NB4 (cell line): ENCODE measurements around the gene GPR27.

ENCODE experiments used
- DNase-seq: peaks from one replicate; pipeline ENCODE4 v3.0.0; 2010; ENCODE audit warnings: low read depth
- H3K4me3 ChIP-seq: one replicate; pipeline ENCODE4 v1.5.1; 2011; ENCODE audit warnings: mild to moderate bottlenecking, low read depth, low read length, moderate library complexity
- CTCF ChIP-seq: IDR thresholded peaks from one replicate; pipeline ENCODE4 v1.5.1; 2012; ENCODE audit warnings: low read depth, low read length
- MAX ChIP-seq: IDR thresholded peaks from 2 replicates; pipeline ENCODE4 v1.6.1; 2011; ENCODE audit warnings: low read depth, low read length
- MYC ChIP-seq: IDR thresholded peaks from 2 replicates; pipeline ENCODE4 v1.6.1; 2011; ENCODE audit warnings: low read depth, low read length
- POLR2A ChIP-seq: IDR thresholded peaks from 2 replicates; pipeline ENCODE4 v1.6.1; 2011; ENCODE audit warnings: mild to moderate bottlenecking; ENCODE audit not compliant: insufficient read length; ENCODE audit errors: extremely low read depth

Gene GPR27

GRCh38 chr3:71758091-71758490 lies 4.4 kb downstream of the GPR27 start:
- H3K4me3 ChIP-seq = no peak overlapping the region
- TF ChIP-seq MYC = no peak
- TF ChIP-seq CTCF = no peak
- TF ChIP-seq POLR2A = no peak
- TF ChIP-seq MAX = no peak
- DNase-seq = no peak

GRCh38 chr3:71759401-71759800 lies 5.7 kb downstream of the GPR27 start:
- no peak for DNase-seq
- TF ChIP-seq CTCF (no peak), POLR2A (no peak), MAX (no peak), MYC (no peak)

GRCh38 chr3:71760140-71760539 lies 6.5 kb downstream of the GPR27 start:
- DNase-seq = no peak
- no peak overlapping the region for H3K4me3 ChIP-seq
- TF ChIP-seq POLR2A = no peak
- no peak for TF ChIP-seq MYC
- no peak for TF ChIP-seq MAX
- no peak for TF ChIP-seq CTCF

More at GRCh38 chr3:71759401-71759800, 5.7 kb downstream of the GPR27 start:
- H3K4me3 ChIP-seq = no peak overlapping the region

GRCh38 chr3:71763426-71763825 lies 9.8 kb downstream of the GPR27 start:
- no peak for DNase-seq
- TF ChIP-seq MYC = no peak
- TF ChIP-seq POLR2A = no peak
- no peak for TF ChIP-seq CTCF
- no peak for TF ChIP-seq MAX
- no peak overlapping the region for H3K4me3 ChIP-seq

GRCh38 chr3:71771126-71771525 lies 17.5 kb downstream of the GPR27 start:
- no peak overlapping the region for H3K4me3 ChIP-seq
- no peak for TF ChIP-seq POLR2A
- no peak for TF ChIP-seq MAX
- no peak for TF ChIP-seq CTCF
- TF ChIP-seq MYC = no peak
- DNase-seq = no peak

GRCh38 chr3:71771884-71772283 lies 18.2 kb downstream of the GPR27 start:
- TF ChIP-seq POLR2A = no peak
- TF ChIP-seq MYC = no peak
- TF ChIP-seq CTCF = no peak
- TF ChIP-seq MAX = no peak
- no peak for DNase-seq
- no peak overlapping the region for H3K4me3 ChIP-seq
